Uterus (tissue), 2 donors: ENCODE measurements around the gene BCAN.

ENCODE experiments used
- CTCF ChIP-seq, 4 experiments: fragments of 200-600 bp in 2 of 4; fragments of 450-650 bp in 2 of 4; sonication (generic) in 2 of 4; IDR thresholded peaks; one replicate each; pipeline ENCODE4 v1.5.1; 2016 to 2019; ENCODE audit warnings: antibody characterized with exemption in 4 of 4, mild to moderate bottlenecking in 2 of 4, moderate library complexity in 1 of 4
- POLR2A ChIP-seq, 2 donors: fragments of 450-650 bp; IDR thresholded peaks; one replicate each; pipeline ENCODE4 v1.6.1; 2016; ENCODE audit warnings: antibody characterized with exemption in 2 of 2, mild to moderate bottlenecking in 1 of 2, moderate library complexity in 1 of 2

GRCh38 chr1:156668801-156669637, 27.1 kb downstream of the BCAN start:
- TF ChIP-seq CTCF (IDR thresholded peaks at IDR 0.05) (no peak), POLR2A (IDR thresholded peaks at IDR 0.05) (no peak)
